ENCODE measurements around the gene SYNE1. TPM values are rescaled to one million over a fixed set of nuclear protein-coding genes. Genes with fewer than 3 reads are reported as not detected.

Gene SYNE1
- total RNA-seq, 1 experiment from 2014 or later: 3.0 TPM

DNA sequence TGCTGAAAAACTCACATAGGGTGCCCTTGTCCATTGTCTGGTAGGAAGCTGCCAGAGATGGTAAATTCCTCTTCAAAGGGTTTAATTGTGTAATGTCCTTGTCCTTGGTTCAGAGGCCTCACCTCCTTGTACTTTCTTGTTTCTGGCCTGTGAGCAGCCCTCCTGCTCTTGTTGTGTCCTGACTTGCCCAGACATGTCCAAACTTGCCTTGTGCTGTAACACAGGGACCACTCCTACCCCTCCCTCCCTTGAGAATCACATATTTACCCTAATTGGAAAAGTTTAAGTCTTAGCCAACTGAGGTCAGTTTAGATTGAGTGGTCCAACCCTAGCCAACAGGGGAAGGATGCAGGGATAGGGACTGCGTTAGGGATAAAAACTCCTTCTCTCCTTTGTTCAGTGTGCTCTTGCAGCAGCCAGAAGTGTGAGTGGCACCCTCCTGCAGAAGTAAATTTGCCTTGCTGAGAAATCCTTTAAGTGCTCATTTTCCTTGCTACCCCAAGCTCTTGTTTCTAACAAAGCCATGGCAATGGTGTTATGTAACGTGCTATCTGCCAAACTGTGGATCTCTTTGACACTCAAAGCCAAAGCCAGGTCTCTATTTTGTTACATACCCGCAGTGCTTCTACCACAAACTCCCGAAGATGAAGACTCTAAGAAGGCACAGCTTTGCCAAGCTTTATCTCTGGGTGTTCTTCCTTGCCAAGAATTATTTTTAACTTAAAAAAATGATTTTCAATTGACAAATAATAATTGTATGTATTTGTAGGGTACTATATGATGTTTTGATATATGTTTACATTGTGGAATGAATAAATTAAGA is 415.1 kb downstream of the SYNE1 start:
- no peak overlapping the region for H2BK12ac ChIP-seq (ENCODE audit: insufficient read length, low read depth, low read length)
- H3T11ph ChIP-seq (ENCODE audit: low read length): no peak overlapping the region
- H2BK15ac ChIP-seq (ENCODE audit: low read depth, low read length): no peak overlapping the region
- peak overlapping the region in 1 of 3 experiments; percentile 44; a peak in 2 of 7 replicates for H3K27ac Mint-ChIP-seq
- no peaks in the 10 kb centered on the region for H3K79me1 ChIP-seq (ENCODE audit: insufficient read depth, low read depth, low read length, poor library complexity, severe bottlenecking)
- H3K27me3 ChIP-seq (ENCODE audit: insufficient read depth, low read length): no peaks in the 10 kb centered on the region
- H3K4me1 Mint-ChIP-seq: peaks cover 0 to 5% of the 10 kb centered on the region in 2 experiments; a peak in 2 of 4 replicates
- no peak overlapping the region for H3K9ac ChIP-seq (ENCODE audit: extremely low read depth, insufficient read length, low read length)
- no peak overlapping the region for H2AK5ac ChIP-seq (ENCODE audit: insufficient read length, low read length)
- peak; percentile 71 for DNase-seq
- H2AFZ ChIP-seq (ENCODE audit: low read length): no peak overlapping the region
- H3K14ac ChIP-seq (ENCODE audit: insufficient read depth, low read length): no peak overlapping the region
- no CpG with 5 or more reads among the region's 4 CpGs for WGBS (ENCODE audit: extremely low coverage, insufficient read length, low lambda C conversion rate)
- no peaks in the 10 kb centered on the region for H4K20me1 ChIP-seq (ENCODE audit: control insufficient read depth, insufficient read depth, insufficient read length)
- H3K4me1 ChIP-seq (ENCODE audit: insufficient read depth, low read length): no peaks in the 10 kb centered on the region; the same call in 1 of the 2 replicates
- no peak overlapping the region for H3K18ac ChIP-seq (ENCODE audit: insufficient read length, low read depth, low read length)
- TF ChIP-seq, protein P1, sequence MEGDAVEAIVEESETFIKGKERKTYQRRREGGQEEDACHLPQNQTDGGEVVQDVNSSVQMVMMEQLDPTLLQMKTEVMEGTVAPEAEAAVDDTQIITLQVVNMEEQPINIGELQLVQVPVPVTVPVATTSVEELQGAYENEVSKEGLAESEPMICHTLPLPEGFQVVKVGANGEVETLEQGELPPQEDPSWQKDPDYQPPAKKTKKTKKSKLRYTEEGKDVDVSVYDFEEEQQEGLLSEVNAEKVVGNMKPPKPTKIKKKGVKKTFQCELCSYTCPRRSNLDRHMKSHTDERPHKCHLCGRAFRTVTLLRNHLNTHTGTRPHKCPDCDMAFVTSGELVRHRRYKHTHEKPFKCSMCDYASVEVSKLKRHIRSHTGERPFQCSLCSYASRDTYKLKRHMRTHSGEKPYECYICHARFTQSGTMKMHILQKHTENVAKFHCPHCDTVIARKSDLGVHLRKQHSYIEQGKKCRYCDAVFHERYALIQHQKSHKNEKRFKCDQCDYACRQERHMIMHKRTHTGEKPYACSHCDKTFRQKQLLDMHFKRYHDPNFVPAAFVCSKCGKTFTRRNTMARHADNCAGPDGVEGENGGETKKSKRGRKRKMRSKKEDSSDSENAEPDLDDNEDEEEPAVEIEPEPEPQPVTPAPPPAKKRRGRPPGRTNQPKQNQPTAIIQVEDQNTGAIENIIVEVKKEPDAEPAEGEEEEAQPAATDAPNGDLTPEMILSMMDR (conservative IDR thresholded peaks at IDR 0.05): no peak
- H3K56ac ChIP-seq (ENCODE audit: insufficient read length, low read depth, low read length): no peak overlapping the region
- H3K9me3 ChIP-seq (ENCODE audit: control insufficient read depth, low read depth, low read length): peaks cover 5% of the 10 kb centered on the region
- no peak overlapping the region for H3K4ac ChIP-seq (ENCODE audit: low read depth, low read length)
- no peak overlapping the region for H4K8ac ChIP-seq (replicated peaks; ENCODE audit: insufficient read length, low read depth, low read length)
- no peak overlapping the region for H2BK5ac ChIP-seq (ENCODE audit: insufficient read length, low read length)
- H4K91ac ChIP-seq (ENCODE audit: insufficient read length, low read depth, low read length): no peak overlapping the region
- H3K27me3 Mint-ChIP-seq (ENCODE audit: low read depth): no peaks in the 10 kb centered on the region
- H3K9me3 Mint-ChIP-seq: peaks cover 11 to 12% of the 10 kb centered on the region in 2 experiments; a peak in 4 of 5 replicates
- no peak overlapping the region for H2BK20ac ChIP-seq (ENCODE audit: low read depth, low read length, poor library complexity, severe bottlenecking)
- H3K4me2 ChIP-seq (ENCODE audit: insufficient read depth, insufficient read length, low read length): no peak overlapping the region
- H3K79me2 ChIP-seq (ENCODE audit: insufficient read depth, low read length): no peaks in the 10 kb centered on the region
- no peaks in the 10 kb centered on the region for H3K23me2 ChIP-seq (ENCODE audit: insufficient read length, low read depth, low read length, poor library complexity, severe bottlenecking)
- H3K36me3 Mint-ChIP-seq (ENCODE audit: insufficient read depth in 1 of 3, low read depth in 3 of 3): peaks cover 7 to 24% (median 14%) of the 10 kb centered on the region in 3 experiments
- H4K5ac ChIP-seq (ENCODE audit: insufficient read length, low read depth, low read length): no peak overlapping the region
- no peak overlapping the region for H3K23ac ChIP-seq (ENCODE audit: insufficient read length, low read depth, low read length)
- no peak overlapping the region for H3K27ac ChIP-seq (ENCODE audit: insufficient read length, low read depth, low read length)
- no peak overlapping the region for H2BK120ac ChIP-seq (ENCODE audit: low read depth, low read length, poor library complexity, severe bottlenecking)
- H3K4me3 Mint-ChIP-seq: no peak overlapping the region
